Keratinocyte (primary cell): Measurements from ENCODE around the gene THEM4. TPM values are rescaled to one million over a fixed set of nuclear protein-coding genes. Genes with fewer than 3 reads are reported as not detected.

Experiments
- DNase-seq: peaks from one replicate; pipeline ENCODE4 v3.0.0-alpha.2; 2011; ENCODE audit warnings: low read depth, missing footprints, low spot score
- FAIRE-seq: peaks from 2 replicates; lab custom pipeline; 2011; peaks lifted over from hg19 to GRCh38; lab: Jason Lieb, UNC
- H2AFZ ChIP-seq: 2 replicates; pipeline ENCODE4 v1.6.0; 2012; ENCODE audit warnings: low read length, control low read depth, inconsistent platforms; ENCODE audit not compliant: control insufficient read depth
- H3K27ac ChIP-seq: 2 replicates; pipeline ENCODE4 v1.5.1; 2011; ENCODE audit warnings: low read length; ENCODE audit not compliant: control insufficient read depth, insufficient read depth
- H3K27me3 ChIP-seq: 3 replicates; pipeline ENCODE4 v1.6.0; 2011; ENCODE audit warnings: low read length; ENCODE audit not compliant: control insufficient read depth, insufficient read depth; ENCODE audit errors: extremely low read depth
- H3K36me3 ChIP-seq, 2 experiments: 2 replicates in 1 of 2; 3 replicates in 1 of 2; pipeline ENCODE4 v1.5.1; 2011; ENCODE audit warnings: low read length in 2 of 2, mild to moderate bottlenecking in 1 of 2; ENCODE audit not compliant: control insufficient read depth in 2 of 2, insufficient read depth in 2 of 2; ENCODE audit errors: extremely low read depth in 1 of 2
- H3K4me1 ChIP-seq: 3 replicates; pipeline ENCODE4 v1.5.1; 2011; ENCODE audit warnings: low read length; ENCODE audit not compliant: control insufficient read depth, insufficient read depth; ENCODE audit errors: extremely low read depth
- H3K4me2 ChIP-seq: 3 replicates; pipeline ENCODE4 v1.6.0; 2011; ENCODE audit warnings: low read depth, low read length; ENCODE audit not compliant: control insufficient read depth, insufficient read depth; ENCODE audit errors: extremely low read depth
- H3K4me3 ChIP-seq, 3 experiments: fragments of 200-600 bp in 1 of 3; sonication (generic) in 1 of 3; 2 replicates in 2 of 3; 3 replicates in 1 of 3; pipeline ENCODE4 v1.5.1; 2011 to 2016; ENCODE audit warnings: low read length in 3 of 3, mild to moderate bottlenecking in 3 of 3, control low read depth in 2 of 3, inconsistent platforms in 1 of 3, low read depth in 1 of 3, mixed read lengths in 1 of 3, mixed run types in 1 of 3, moderate library complexity in 1 of 3; ENCODE audit not compliant: control insufficient read depth in 2 of 3, insufficient read depth in 2 of 3; ENCODE audit errors: extremely low read depth in 1 of 3
- H3K79me2 ChIP-seq: 2 replicates; pipeline ENCODE4 v1.6.0; 2012; ENCODE audit warnings: low read length; ENCODE audit not compliant: control insufficient read depth, insufficient read depth
- H3K9ac ChIP-seq: 3 replicates; pipeline ENCODE4 v1.6.0; 2011; ENCODE audit warnings: low read length; ENCODE audit not compliant: control insufficient read depth, insufficient read depth; ENCODE audit errors: extremely low read depth
- H3K9me1 ChIP-seq: 3 replicates; pipeline ENCODE4 v1.6.0; 2011; ENCODE audit warnings: low read length; ENCODE audit not compliant: control insufficient read depth, insufficient read depth; ENCODE audit errors: extremely low read depth
- H3K9me3 ChIP-seq: 2 replicates; pipeline ENCODE4 v1.5.1; 2012; ENCODE audit warnings: low read depth, low read length; ENCODE audit not compliant: control insufficient read depth
- H4K20me1 ChIP-seq: 3 replicates; pipeline ENCODE4 v1.6.0; 2011; ENCODE audit warnings: low read length; ENCODE audit not compliant: control insufficient read depth, insufficient read depth; ENCODE audit errors: extremely low read depth
- CTCF ChIP-seq, 3 experiments: IDR thresholded peaks in 1 of 3; conservative IDR thresholded peaks in 1 of 3; optimal IDR thresholded peaks in 1 of 3; 2 replicates in 2 of 3; 3 replicates in 1 of 3; pipeline versions ENCODE3 to v1.5.1; 2011; ENCODE audit warnings: low read length in 3 of 3, mild to moderate bottlenecking in 3 of 3, moderate library complexity in 2 of 3, control low read depth in 1 of 3, inconsistent platforms in 1 of 3; ENCODE audit not compliant: insufficient read depth in 2 of 3; ENCODE audit errors: extremely low read depth in 1 of 3
- EZH2 ChIP-seq: IDR thresholded peaks from one replicate; pipeline ENCODE4 v1.6.1; 2012; ENCODE audit warnings: inconsistent platforms, mild to moderate bottlenecking, low read length, moderate library complexity
- dilution Hi-C: fragments of 300-500 bp; cut with MboI; formaldehyde crosslinking; loops from one replicate; pipeline ENCODE4 v1.7.0; 2020; ENCODE audit warnings: low sequenced_read_pairs; ENCODE audit not compliant: extremely low pct_ligation_motif_present
- polyA plus RNA-seq, 5 experiments: library from polyadenylated mRNA; depleted of rRNA in 3 of 5; stranded (reverse) in 3 of 5; stranded (forward) in 1 of 5; unstranded in 1 of 5; fragments of >200 nt; gene quantifications; 1 replicate in 1 of 5; 2 replicates in 3 of 5; 3 replicates in 1 of 5; pipeline versions ENCODE4 v1.2.1 to v1.2.3, GENCODE V29; 2011 to 2012; ENCODE audit warnings: missing spikeins in 2 of 5, low read depth in 1 of 5, low replicate concordance in 1 of 5

Gene THEM4
- polyA plus RNA-seq, 1 donor (not counting 4 experiments of a cell fraction or from before 2014, with no cell fraction given), result 23.3 TPM

DNA sequence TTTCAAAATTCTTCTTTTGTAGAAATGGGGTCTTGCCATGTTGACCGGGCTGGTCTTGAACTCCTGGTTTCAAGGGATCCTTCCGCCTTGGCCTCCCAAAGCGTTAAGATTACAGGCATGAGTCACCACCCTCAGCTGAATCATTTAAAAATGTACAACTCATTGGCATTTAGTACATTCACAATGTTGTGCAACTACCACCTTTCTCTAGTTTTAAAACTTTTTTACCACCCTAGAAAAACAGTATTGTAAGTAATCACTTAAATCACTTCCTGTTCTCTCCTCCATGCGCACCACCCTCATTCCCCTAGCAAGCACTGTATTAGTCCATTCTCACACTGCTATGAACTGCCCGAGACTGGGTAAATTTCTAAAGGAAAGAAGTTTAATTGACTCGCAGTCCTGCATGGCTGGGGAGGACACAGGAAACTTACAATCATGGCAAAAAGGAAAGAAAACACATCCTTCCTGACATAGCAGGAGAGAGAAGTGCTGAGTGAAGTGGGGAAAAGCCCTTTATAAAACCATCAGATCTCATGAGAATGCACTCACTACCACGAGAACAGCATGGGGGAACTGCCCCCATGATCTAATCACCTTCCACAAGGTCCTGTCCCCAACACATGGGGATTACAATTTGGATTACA is 41.4 kb downstream of the THEM4 start:
- TF ChIP-seq EZH2, result no peak
- no peak for TF ChIP-seq CTCF (optimal IDR thresholded peaks at IDR 0.05 in 1 of 3, IDR thresholded peaks at IDR 0.05 in 1 of 3, conservative IDR thresholded peaks at IDR 0.05 in 1 of 3; ENCODE audit: extremely low read depth in 1 of 3, insufficient read depth in 2 of 3, low read length in 3 of 3)
- dilution Hi-C loops, result no loop called here
- no peaks in the 10 kb centered on the region for H4K20me1 ChIP-seq
- H3K4me1 ChIP-seq, result peaks cover 10% of the 10 kb centered on the region
- H2AFZ ChIP-seq, result peak overlapping the region; percentile 54
- H3K9ac ChIP-seq, result peak overlapping the region; percentile 23
- peaks cover 0 to 2% of the 10 kb centered on the region in 2 experiments for H3K36me3 ChIP-seq
- no peak overlapping the region for H3K4me3 ChIP-seq
- no peaks in the 10 kb centered on the region for H3K79me2 ChIP-seq
- H3K27ac ChIP-seq, result peak overlapping the region; percentile 73
- FAIRE-seq, result peak; percentile 44
- peak; percentile 57 for DNase-seq
- H3K4me2 ChIP-seq, result peak overlapping the region; percentile 25
- no peaks in the 10 kb centered on the region for H3K9me3 ChIP-seq
- H3K9me1 ChIP-seq, result no peaks in the 10 kb centered on the region
- no peaks in the 10 kb centered on the region for H3K27me3 ChIP-seq

GRCh38 chr1:151867321-151867720 is 42.0 kb downstream of the THEM4 start:
- no peaks in the 10 kb centered on the region for H3K36me3 ChIP-seq
- no peaks in the 10 kb centered on the region for H3K27me3 ChIP-seq
- H3K9ac ChIP-seq, result no peak overlapping the region
- no peak overlapping the region for H2AFZ ChIP-seq
- no peaks in the 10 kb centered on the region for H3K79me2 ChIP-seq
- H3K9me1 ChIP-seq, result no peaks in the 10 kb centered on the region
- no peak for FAIRE-seq
- peaks cover 10% of the 10 kb centered on the region for H3K4me1 ChIP-seq
- H3K4me2 ChIP-seq, result no peak overlapping the region
- H3K9me3 ChIP-seq, result no peaks in the 10 kb centered on the region
- TF ChIP-seq EZH2, result no peak
- no peak for TF ChIP-seq CTCF (optimal IDR thresholded peaks at IDR 0.05 in 1 of 3, IDR thresholded peaks at IDR 0.05 in 1 of 3, conservative IDR thresholded peaks at IDR 0.05 in 1 of 3; ENCODE audit: extremely low read depth in 1 of 3, insufficient read depth in 2 of 3, low read length in 3 of 3)
- dilution Hi-C loops, result no loop called here
- DNase-seq, result no peak
- H3K4me3 ChIP-seq, result no peak overlapping the region
- H3K27ac ChIP-seq, result peak overlapping the region; percentile 73
- H4K20me1 ChIP-seq, result no peaks in the 10 kb centered on the region
